MM.1S (cell line): ENCODE data around the gene UQCC2.

Experiments
- EZH2 ChIP-seq: fragments of 300-600 bp; sonication (generic); optimal IDR thresholded peaks from 2 replicates; pipeline ENCODE3; 2017; ENCODE audit warnings: low read depth, mild to moderate bottlenecking, antibody characterized with exemption, low read length, mixed read lengths
- EZH2phosphoT487 ChIP-seq: fragments of 300-600 bp; sonication (generic); IDR thresholded peaks from 2 replicates; pipeline ENCODE4 v1.6.1; 2018; ENCODE audit warnings: antibody characterized with exemption, low read length
- TF ChIP-seq, protein P1 (sequence below): fragments of 300-600 bp; sonication (generic); IDR thresholded peaks from 2 replicates; pipeline ENCODE4 v1.5.1; 2016; ENCODE audit warnings: antibody characterized with exemption, low read length, mixed read lengths

DNA sequence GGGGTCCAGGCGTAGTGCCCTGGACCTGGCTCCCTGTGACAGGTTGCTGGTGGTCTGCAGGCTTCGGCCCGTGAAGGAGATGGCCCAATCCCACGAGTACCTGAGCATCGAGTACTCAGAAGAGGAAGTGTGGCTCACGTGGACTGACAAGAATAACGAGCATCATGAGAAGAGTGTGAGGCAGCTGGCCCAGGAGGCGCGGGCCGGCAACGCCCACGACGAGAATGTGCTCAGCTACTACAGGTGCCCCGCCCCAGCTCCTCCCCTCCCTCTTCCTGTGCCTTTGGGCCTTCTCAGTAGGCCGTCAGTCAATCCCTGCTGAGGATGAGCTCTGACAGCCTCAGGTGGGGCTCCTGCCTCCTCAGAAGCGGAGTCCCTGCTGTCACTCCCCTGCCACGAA lies 42.6 kb downstream of the UQCC2 start:
- TF ChIP-seq, protein P1, sequence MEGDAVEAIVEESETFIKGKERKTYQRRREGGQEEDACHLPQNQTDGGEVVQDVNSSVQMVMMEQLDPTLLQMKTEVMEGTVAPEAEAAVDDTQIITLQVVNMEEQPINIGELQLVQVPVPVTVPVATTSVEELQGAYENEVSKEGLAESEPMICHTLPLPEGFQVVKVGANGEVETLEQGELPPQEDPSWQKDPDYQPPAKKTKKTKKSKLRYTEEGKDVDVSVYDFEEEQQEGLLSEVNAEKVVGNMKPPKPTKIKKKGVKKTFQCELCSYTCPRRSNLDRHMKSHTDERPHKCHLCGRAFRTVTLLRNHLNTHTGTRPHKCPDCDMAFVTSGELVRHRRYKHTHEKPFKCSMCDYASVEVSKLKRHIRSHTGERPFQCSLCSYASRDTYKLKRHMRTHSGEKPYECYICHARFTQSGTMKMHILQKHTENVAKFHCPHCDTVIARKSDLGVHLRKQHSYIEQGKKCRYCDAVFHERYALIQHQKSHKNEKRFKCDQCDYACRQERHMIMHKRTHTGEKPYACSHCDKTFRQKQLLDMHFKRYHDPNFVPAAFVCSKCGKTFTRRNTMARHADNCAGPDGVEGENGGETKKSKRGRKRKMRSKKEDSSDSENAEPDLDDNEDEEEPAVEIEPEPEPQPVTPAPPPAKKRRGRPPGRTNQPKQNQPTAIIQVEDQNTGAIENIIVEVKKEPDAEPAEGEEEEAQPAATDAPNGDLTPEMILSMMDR, result no peak
- no peak for TF ChIP-seq EZH2phosphoT487
- no peak for TF ChIP-seq EZH2
